Spleen (tissue), 7 donors: ENCODE data around the gene ZNF569.

ENCODE experiments used
- CTCF ChIP-seq, 11 experiments: fragments of 200-600 bp in 7 of 11; fragments of 450-650 bp in 4 of 11; sonication (generic) in 4 of 11; IDR thresholded peaks in 8 of 11; conservative IDR thresholded peaks in 3 of 11; 1 replicate in 7 of 11; 2 replicates in 4 of 11; pipeline versions ENCODE4 v1.4.0 to v1.8.0; 2016 to 2021; ENCODE audit warnings: antibody characterized with exemption in 11 of 11, inconsistent platforms in 4 of 11, mild to moderate bottlenecking in 1 of 11
- POLR2AphosphoS5 ChIP-seq, 3 donors: sonication (generic); formaldehyde crosslinking; IDR thresholded peaks; one replicate each; pipeline ENCODE4 v1.5.1; 2017; ENCODE audit warnings: antibody characterized with exemption in 3 of 3
- donor health status: DM: no; HTN: no; CAD: no; lungs with moderate emphysema.
- donor health status: DM: no; HTN: no; CAD: no.
- donor health status: DM: no; HTN: no; CAD: no.

GRCh38 chr19:37389234-37389633, 78.0 kb downstream of the ZNF569 start:
- TF ChIP-seq POLR2AphosphoS5 (IDR thresholded peaks at IDR 0.05) (no peak), CTCF (IDR thresholded peaks at IDR 0.05 in 8 of 11, conservative IDR thresholded peaks at IDR 0.05 in 3 of 11) (no peak)
